Measurements from ENCODE around the gene CFAP46.

GRCh38 chr10:132944510-132944909 lies 2.1 kb upstream of the CFAP46 start:
- no peak for TF ChIP-seq TAF1 (IDR thresholded peaks at IDR 0.05; ENCODE audit: borderline replicate concordance, insufficient read depth, low read length)
- TF ChIP-seq, protein P1, sequence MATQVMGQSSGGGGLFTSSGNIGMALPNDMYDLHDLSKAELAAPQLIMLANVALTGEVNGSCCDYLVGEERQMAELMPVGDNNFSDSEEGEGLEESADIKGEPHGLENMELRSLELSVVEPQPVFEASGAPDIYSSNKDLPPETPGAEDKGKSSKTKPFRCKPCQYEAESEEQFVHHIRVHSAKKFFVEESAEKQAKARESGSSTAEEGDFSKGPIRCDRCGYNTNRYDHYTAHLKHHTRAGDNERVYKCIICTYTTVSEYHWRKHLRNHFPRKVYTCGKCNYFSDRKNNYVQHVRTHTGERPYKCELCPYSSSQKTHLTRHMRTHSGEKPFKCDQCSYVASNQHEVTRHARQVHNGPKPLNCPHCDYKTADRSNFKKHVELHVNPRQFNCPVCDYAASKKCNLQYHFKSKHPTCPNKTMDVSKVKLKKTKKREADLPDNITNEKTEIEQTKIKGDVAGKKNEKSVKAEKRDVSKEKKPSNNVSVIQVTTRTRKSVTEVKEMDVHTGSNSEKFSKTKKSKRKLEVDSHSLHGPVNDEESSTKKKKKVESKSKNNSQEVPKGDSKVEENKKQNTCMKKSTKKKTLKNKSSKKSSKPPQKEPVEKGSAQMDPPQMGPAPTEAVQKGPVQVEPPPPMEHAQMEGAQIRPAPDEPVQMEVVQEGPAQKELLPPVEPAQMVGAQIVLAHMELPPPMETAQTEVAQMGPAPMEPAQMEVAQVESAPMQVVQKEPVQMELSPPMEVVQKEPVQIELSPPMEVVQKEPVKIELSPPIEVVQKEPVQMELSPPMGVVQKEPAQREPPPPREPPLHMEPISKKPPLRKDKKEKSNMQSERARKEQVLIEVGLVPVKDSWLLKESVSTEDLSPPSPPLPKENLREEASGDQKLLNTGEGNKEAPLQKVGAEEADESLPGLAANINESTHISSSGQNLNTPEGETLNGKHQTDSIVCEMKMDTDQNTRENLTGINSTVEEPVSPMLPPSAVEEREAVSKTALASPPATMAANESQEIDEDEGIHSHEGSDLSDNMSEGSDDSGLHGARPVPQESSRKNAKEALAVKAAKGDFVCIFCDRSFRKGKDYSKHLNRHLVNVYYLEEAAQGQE (IDR thresholded peaks at IDR 0.05; ENCODE audit: insufficient read depth in 1 of 2, low read depth in 2 of 2, low read length in 2 of 2): no peak
